ENCODE measurements around the gene TMA7. TPM values are rescaled to one million over a fixed set of nuclear protein-coding genes. Genes with fewer than 3 reads are reported as not detected.
A peak's percentile ranks its signal among the peaks of the same experiment; 100 is the strongest.

TMA7 gene
- total and polyA plus RNA-seq, 2 of the 13 experiments (the other 11 are each of a cell fraction or from before 2014, with no cell fraction given) = 100 to 486 TPM

DNA sequence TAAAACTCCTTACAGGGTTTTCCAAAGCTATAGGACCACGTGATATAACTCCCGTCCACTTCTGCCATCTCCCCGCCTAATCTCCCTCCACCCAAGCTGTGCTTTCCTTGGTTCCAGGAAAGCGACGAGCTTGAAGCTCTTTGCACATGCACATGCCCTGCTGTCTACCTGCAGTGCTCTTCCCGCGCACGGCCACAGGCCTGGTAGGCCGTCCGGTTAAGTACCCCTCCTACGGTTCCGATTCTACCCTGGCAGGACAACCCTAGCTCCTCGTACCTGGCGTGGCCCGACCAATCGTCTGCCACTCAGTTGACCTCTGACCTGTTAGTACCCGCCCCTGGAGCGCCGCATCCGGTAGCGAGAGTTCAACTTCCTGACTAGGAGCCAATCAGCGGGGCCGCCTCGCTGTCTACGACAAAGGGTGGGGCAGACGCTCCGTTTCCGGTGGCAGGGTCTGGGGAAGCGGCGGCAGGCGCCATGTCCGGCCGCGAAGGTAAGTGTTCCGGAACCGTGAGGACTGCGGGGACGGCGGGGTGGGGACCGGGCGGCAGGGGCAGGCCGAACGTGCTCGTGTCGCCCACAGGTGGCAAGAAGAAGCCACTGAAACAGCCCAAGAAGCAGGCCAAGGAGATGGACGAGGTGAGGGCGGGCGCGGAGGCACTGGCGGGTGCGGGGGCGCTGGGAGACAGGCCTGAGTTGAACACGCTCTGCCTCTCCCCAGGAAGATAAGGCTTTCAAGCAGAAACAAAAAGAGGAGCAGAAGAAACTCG is at the start of gene TMA7, which contains the start of gene CCDC51 (continued):
- no peak for TF ChIP-seq BHLHE40 (IDR thresholded peaks at IDR 0.05; ENCODE audit: low read length)
- TF ChIP-seq, protein P1, sequence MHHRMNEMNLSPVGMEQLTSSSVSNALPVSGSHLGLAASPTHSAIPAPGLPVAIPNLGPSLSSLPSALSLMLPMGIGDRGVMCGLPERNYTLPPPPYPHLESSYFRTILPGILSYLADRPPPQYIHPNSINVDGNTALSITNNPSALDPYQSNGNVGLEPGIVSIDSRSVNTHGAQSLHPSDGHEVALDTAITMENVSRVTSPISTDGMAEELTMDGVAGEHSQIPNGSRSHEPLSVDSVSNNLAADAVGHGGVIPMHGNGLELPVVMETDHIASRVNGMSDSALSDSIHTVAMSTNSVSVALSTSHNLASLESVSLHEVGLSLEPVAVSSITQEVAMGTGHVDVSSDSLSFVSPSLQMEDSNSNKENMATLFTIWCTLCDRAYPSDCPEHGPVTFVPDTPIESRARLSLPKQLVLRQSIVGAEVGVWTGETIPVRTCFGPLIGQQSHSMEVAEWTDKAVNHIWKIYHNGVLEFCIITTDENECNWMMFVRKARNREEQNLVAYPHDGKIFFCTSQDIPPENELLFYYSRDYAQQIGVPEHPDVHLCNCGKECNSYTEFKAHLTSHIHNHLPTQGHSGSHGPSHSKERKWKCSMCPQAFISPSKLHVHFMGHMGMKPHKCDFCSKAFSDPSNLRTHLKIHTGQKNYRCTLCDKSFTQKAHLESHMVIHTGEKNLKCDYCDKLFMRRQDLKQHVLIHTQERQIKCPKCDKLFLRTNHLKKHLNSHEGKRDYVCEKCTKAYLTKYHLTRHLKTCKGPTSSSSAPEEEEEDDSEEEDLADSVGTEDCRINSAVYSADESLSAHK (CRISPR knock-in tag; IDR thresholded peaks at IDR 0.05; ENCODE audit: borderline replicate concordance) = no peak
- TF ChIP-seq CHD2 (IDR thresholded peaks at IDR 0.05; ENCODE audit: low read depth, low read length) = peak; percentile 63; the same call in 1 of the 2 replicates
- TF ChIP-seq ZNF614 (CRISPR knock-in tag; IDR thresholded peaks at IDR 0.05; ENCODE audit: borderline replicate concordance) = peak; percentile 34; the same call in 1 of the 2 replicates
- TF ChIP-seq GZF1 (CRISPR knock-in tag; IDR thresholded peaks at IDR 0.05) = peak; percentile 86
- TF ChIP-seq, protein P2, sequence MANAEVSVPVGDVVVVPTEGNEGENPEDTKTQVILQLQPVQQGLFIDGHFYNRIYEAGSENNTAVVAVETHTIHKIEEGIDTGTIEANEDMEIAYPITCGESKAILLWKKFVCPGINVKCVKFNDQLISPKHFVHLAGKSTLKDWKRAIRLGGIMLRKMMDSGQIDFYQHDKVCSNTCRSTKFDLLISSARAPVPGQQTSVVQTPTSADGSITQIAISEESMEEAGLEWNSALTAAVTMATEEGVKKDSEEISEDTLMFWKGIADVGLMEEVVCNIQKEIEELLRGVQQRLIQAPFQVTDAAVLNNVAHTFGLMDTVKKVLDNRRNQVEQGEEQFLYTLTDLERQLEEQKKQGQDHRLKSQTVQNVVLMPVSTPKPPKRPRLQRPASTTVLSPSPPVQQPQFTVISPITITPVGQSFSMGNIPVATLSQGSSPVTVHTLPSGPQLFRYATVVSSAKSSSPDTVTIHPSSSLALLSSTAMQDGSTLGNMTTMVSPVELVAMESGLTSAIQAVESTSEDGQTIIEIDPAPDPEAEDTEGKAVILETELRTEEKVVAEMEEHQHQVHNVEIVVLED (CRISPR knock-in tag; IDR thresholded peaks at IDR 0.05; ENCODE audit: borderline replicate concordance) = peak; percentile 90
- peak; percentile 76 for TF ChIP-seq KMT2A (CRISPR knock-in tag; IDR thresholded peaks at IDR 0.05)
- TF ChIP-seq, protein P3, sequence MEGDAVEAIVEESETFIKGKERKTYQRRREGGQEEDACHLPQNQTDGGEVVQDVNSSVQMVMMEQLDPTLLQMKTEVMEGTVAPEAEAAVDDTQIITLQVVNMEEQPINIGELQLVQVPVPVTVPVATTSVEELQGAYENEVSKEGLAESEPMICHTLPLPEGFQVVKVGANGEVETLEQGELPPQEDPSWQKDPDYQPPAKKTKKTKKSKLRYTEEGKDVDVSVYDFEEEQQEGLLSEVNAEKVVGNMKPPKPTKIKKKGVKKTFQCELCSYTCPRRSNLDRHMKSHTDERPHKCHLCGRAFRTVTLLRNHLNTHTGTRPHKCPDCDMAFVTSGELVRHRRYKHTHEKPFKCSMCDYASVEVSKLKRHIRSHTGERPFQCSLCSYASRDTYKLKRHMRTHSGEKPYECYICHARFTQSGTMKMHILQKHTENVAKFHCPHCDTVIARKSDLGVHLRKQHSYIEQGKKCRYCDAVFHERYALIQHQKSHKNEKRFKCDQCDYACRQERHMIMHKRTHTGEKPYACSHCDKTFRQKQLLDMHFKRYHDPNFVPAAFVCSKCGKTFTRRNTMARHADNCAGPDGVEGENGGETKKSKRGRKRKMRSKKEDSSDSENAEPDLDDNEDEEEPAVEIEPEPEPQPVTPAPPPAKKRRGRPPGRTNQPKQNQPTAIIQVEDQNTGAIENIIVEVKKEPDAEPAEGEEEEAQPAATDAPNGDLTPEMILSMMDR (CRISPR knock-in tag; IDR thresholded peaks at IDR 0.05) = peak; percentile 19; the same call in 1 of the 2 replicates
- no peak; the same call in 1 of the 2 replicates for TF ChIP-seq ZNF263 (CRISPR knock-in tag; IDR thresholded peaks at IDR 0.05)
- no peak for TF ChIP-seq NFRKB (IDR thresholded peaks at IDR 0.05)
- TF ChIP-seq ZFP62 (CRISPR knock-in tag; IDR thresholded peaks at IDR 0.05) = no peak
- TF ChIP-seq ZNF883 (CRISPR knock-in tag; IDR thresholded peaks at IDR 0.05; ENCODE audit: not compliant biosample characterization) = peak; percentile 78
